Stimulated activated naive B cell treated with anti-CD40 and anti-IgM and Interleukin-4, amounts not matched to agents 10 μg/mL and 1 μg/mL and 100 μg/mL, for 72 hours (primary cell): ENCODE results near the gene RHD.
"Not testable (repeated sequence)": the region's sequence is repeated elsewhere in the genome, so short reads cannot be mapped to it uniquely, and the experiment has no call there.

ENCODE experiments used
- ATAC-seq, 2 donors: fragments of 150-1000 bp; cut with Tn5 transposase; replicated peaks; 2 replicates each; pipeline ENCODE4 v1.10.0; 2021; ENCODE audit warnings: moderate library complexity in 1 of 2
- DNase-seq: peaks from one replicate; pipeline ENCODE4 v3.0.0; 2021
- H3K27ac Mint-ChIP-seq: one replicate; pipeline ENCODE4 v1.8.0; 2022; ENCODE audit warnings: mild to moderate bottlenecking, mixed read lengths
- H3K27me3 Mint-ChIP-seq, 2 donors: one replicate each; pipeline ENCODE4 v1.8.0; 2022; ENCODE audit warnings: mixed read lengths in 2 of 2
- H3K36me3 Mint-ChIP-seq, 2 donors: one replicate each; pipeline ENCODE4 v1.8.0; 2022; ENCODE audit warnings: mixed read lengths in 2 of 2, mild to moderate bottlenecking in 1 of 2
- H3K4me1 Mint-ChIP-seq, 2 donors: one replicate each; pipeline ENCODE4 v1.8.0; 2022; ENCODE audit warnings: mixed read lengths in 2 of 2, mild to moderate bottlenecking in 1 of 2
- H3K4me3 Mint-ChIP-seq, 2 donors: one replicate each; pipeline ENCODE4 v1.8.0; 2022; ENCODE audit warnings: mild to moderate bottlenecking in 2 of 2, mixed read lengths in 2 of 2, moderate library complexity in 1 of 2
- H3K9me3 Mint-ChIP-seq, 2 donors: one replicate each; pipeline ENCODE4 v1.8.0; 2022; ENCODE audit warnings: mixed read lengths in 2 of 2, mild to moderate bottlenecking in 1 of 2

The RHD gene

GRCh38 chr1:25371757-25372156 is 99.4 kb downstream of the RHD start:
- not testable (repeated sequence) for H3K27me3 Mint-ChIP-seq, H3K4me3 Mint-ChIP-seq, H3K4me1 Mint-ChIP-seq, ATAC-seq, H3K27ac Mint-ChIP-seq, DNase-seq, H3K9me3 Mint-ChIP-seq, H3K36me3 Mint-ChIP-seq

GRCh38 chr1:25378367-25378766 is 106.1 kb downstream of the RHD start:
- H3K27me3 Mint-ChIP-seq, DNase-seq, H3K9me3 Mint-ChIP-seq, H3K4me1 Mint-ChIP-seq, H3K27ac Mint-ChIP-seq, H3K4me3 Mint-ChIP-seq, H3K36me3 Mint-ChIP-seq, ATAC-seq: not testable (repeated sequence)
